GM23338 (cell line): ENCODE measurements around the gene CDK1. TPM values are rescaled to one million over a fixed set of nuclear protein-coding genes. Genes with fewer than 3 reads are reported as not detected.

Source experiments
- ZNF462 ChIP-seq: fragments of 250-450 bp; sonication (Bioruptor Pico); IDR thresholded peaks from 2 replicates; pipeline ENCODE4 v1.5.0; 2020; ENCODE audit warnings: mild to moderate bottlenecking, moderate library complexity
- polyA plus RNA-seq: library from polyadenylated mRNA; unstranded; fragments of >200 nt; fragmentation: Nextera tagmentation; extraction: Ambion mirVana; gene quantifications from 2 replicates; pipeline ENCODE4 v1.2.1, GENCODE V29; 2016
- total RNA-seq: library from RNA; depleted of rRNA; stranded (reverse); fragments of >200 nt; shearing (Covaris generic); gene quantifications from 2 replicates; pipeline ENCODE4 v1.2.3, GENCODE V29; 2014; rRNA removed

The CDK1 gene
- total and polyA plus RNA-seq, 2 experiments from 2014 or later: 165 to 166 TPM

DNA sequence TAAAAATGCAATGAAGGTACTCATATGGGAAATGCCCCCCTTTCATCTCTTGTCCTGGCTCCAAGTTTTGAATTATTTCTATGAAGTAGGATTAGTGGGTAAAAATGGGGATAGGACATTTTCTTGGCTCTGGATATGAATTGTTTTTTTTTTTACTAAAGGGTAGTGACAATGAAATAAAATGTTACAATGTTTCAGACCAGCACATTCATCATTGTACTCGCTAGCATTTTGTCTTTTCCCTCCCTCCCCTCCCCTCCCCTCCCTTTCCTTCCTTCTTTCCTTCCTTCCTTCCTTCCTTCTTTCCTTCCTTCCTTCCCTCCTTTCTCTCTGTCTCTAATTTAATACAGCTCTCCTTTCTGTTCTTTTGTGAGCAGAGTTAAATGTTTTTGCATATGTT lies 64.4 kb downstream of the CDK1 start (continued):
- TF ChIP-seq ZNF462 (CRISPR knock-in tag): no peak

Other genes with a start within 250 kb of the CDK1 start
- 13.2 and 24.8 TPM in 2 replicates for gene RHOBTB1, start 165.7 kb downstream of the CDK1 start, total RNA-seq
- gene RHOBTB1, start 165.7 kb downstream of the CDK1 start, polyA plus RNA-seq: 4.6 and 4.8 TPM in 2 replicates